Spleen (tissue), 11 donors: ENCODE measurements around the gene DNAH12. TPM values are rescaled to one million over a fixed set of nuclear protein-coding genes. Genes with fewer than 3 reads are reported as not detected.

Experiments
- DNase-seq: peaks from one replicate; pipeline ENCODE4 v3.0.0-alpha.2; 2020
- H3K27ac ChIP-seq, 8 donors: fragments of 200-600 bp; sonication (generic) in 7 of 8; 1 replicate in 4 of 8; 2 replicates in 4 of 8; pipeline versions ENCODE4 v1.5.0 to v1.8.0; 2016 to 2021; ENCODE audit warnings: inconsistent platforms in 4 of 8, mild to moderate bottlenecking in 4 of 8, moderate library complexity in 1 of 8
- H3K27me3 ChIP-seq, 7 donors: fragments of 200-600 bp; sonication (generic) in 6 of 7; replicated peaks in 1 of 7; 1 replicate in 4 of 7; 2 replicates in 3 of 7; pipeline versions ENCODE4 v1.5.0 to v1.8.0; 2016 to 2021; ENCODE audit warnings: inconsistent platforms in 3 of 7, mild to moderate bottlenecking in 1 of 7
- H3K36me3 ChIP-seq, 6 donors: fragments of 200-600 bp; sonication (generic) in 5 of 6; 1 replicate in 4 of 6; 2 replicates in 2 of 6; pipeline versions ENCODE4 v1.5.0 to v1.8.0; 2016 to 2021; ENCODE audit warnings: inconsistent platforms in 2 of 6
- H3K4me1 ChIP-seq, 6 donors: fragments of 200-600 bp; sonication (generic) in 5 of 6; 1 replicate in 3 of 6; 2 replicates in 3 of 6; pipeline versions ENCODE4 v1.5.0 to v1.8.0; 2016 to 2021; ENCODE audit warnings: inconsistent platforms in 3 of 6
- H3K4me3 ChIP-seq, 8 donors: fragments of 200-600 bp; sonication (generic) in 7 of 8; 1 replicate in 4 of 8; 2 replicates in 4 of 8; pipeline versions ENCODE4 v1.5.0 to v1.8.0; 2016 to 2021; ENCODE audit warnings: inconsistent platforms in 4 of 8, mild to moderate bottlenecking in 4 of 8, moderate library complexity in 2 of 8
- H3K9me3 ChIP-seq, 8 donors: fragments of 200-600 bp; sonication (generic) in 7 of 8; 1 replicate in 4 of 8; 2 replicates in 4 of 8; pipeline versions ENCODE4 v1.5.0 to v1.8.0; 2016 to 2021; ENCODE audit warnings: inconsistent platforms in 4 of 8
- POLR2A ChIP-seq, 3 donors: fragments of 450-650 bp; IDR thresholded peaks; one replicate each; pipeline ENCODE4 v1.5.1; 2017; ENCODE audit warnings: antibody characterized with exemption in 3 of 3, mild to moderate bottlenecking in 1 of 3
- POLR2AphosphoS5 ChIP-seq, 3 donors: sonication (generic); formaldehyde crosslinking; IDR thresholded peaks; one replicate each; pipeline ENCODE4 v1.5.1; 2017; ENCODE audit warnings: antibody characterized with exemption in 3 of 3
- WGBS, 5 donors: extraction: QIAGEN DNeasy Blood & Tissue Kit in 3 of 5; methylation state at CpG; one replicate each; pipeline versions ENCODE4 v1.1.5 to v1.1.7; 2013 to 2018; 5-methylcytosine and 5-hydroxymethylcytosine counted together
- intact Hi-C: fragments of 100-400 bp; cut with DNase I; formaldehyde crosslinking; loops from one replicate; pipeline ENCODE4 v1.15.0; 2023; ENCODE audit warnings: low total_unique reads
- polyA plus RNA-seq, 3 donors: library from polyadenylated mRNA; stranded (reverse); fragments of 200-250 nt; gene quantifications; one replicate each; pipeline ENCODE4 v1.2.1, GENCODE V29; 2013
- small RNA-seq, 4 donors: library from RNA; depleted of rRNA; stranded (forward); fragments of <200 nt; gene quantifications; one replicate each; pipeline ENCODE3, GENCODE V24; 2016
- total RNA-seq, 7 donors: library from RNA; depleted of rRNA in 3 of 7; stranded (reverse); fragments of >200 nt in 3 of 7; fragmentation: NEBNext Ultra II Directional in 4 of 7; extraction: Animal tissue kit (Norgen Biotek cat#: 25700) in 4 of 7; gene quantifications; one replicate each; pipeline versions ENCODE4 v1.1.0 to v1.2.1, GENCODE V29; 2016 to 2021
- TF ChIP-seq, protein P1 (sequence below), 11 experiments: fragments of 200-600 bp in 7 of 11; fragments of 450-650 bp in 4 of 11; sonication (generic) in 4 of 11; IDR thresholded peaks in 8 of 11; conservative IDR thresholded peaks in 3 of 11; 1 replicate in 7 of 11; 2 replicates in 4 of 11; pipeline versions ENCODE4 v1.4.0 to v1.8.0; 2016 to 2021; ENCODE audit warnings: antibody characterized with exemption in 11 of 11, inconsistent platforms in 4 of 11, mild to moderate bottlenecking in 1 of 11
- donor health status: healthy with polysubstance abuse.
- donor health status: DM: no; HTN: no; CAD: no; lungs with moderate emphysema.
- donor health status: DM: no; HTN: no; CAD: no.
- donor health status: Bipolar disorder and iron deficiency.
- donor health status: healthy.
- donor health status: DM: no; HTN: no; CAD: no.
- donor health status: DM: yes; HTN: yes; CAD: no.

Gene DNAH12
- total and polyA plus RNA-seq, 10 donors, result 0.09 to 0.39 (median 0.20) TPM; not detected in 2

DNA sequence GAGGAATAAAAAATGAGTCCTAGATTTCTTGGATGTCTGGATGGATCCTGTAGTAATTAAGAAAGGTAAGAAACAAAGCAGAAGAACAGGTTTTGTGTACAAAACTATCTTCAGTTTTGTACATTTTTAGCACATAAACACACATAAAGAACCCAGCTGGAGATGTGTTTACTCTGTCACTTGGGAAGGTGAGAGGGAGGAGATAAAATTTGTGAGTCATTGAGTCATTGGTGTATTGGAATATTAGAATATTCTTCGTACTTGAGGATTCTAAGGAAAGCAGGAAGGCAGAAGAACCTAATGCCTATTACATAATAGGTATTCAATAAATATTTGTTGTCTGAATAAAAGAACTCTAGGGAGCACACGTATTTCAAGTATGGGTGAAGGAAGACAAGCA, 299.2 kb downstream of the DNAH12 start:
- DNase-seq, result no peak
- peaks cover 3 to 100% (median 83%) of the 10 kb centered on the region in 6 donors for H3K36me3 ChIP-seq
- 88 to 94% (median 92%) methylated on average over 2 of the region's 2 CpGs for WGBS, 5 donors
- no peak overlapping the region for H3K4me3 ChIP-seq
- H3K27me3 ChIP-seq, result no peaks in the 10 kb centered on the region
- H3K4me1 ChIP-seq, result no peaks in the 10 kb centered on the region
- H3K9me3 ChIP-seq, result no peaks in the 10 kb centered on the region
- no peak overlapping the region for H3K27ac ChIP-seq
- intact Hi-C loops, result no loop called here
- no peak for TF ChIP-seq POLR2A (IDR thresholded peaks at IDR 0.05)
- TF ChIP-seq POLR2AphosphoS5 (IDR thresholded peaks at IDR 0.05), result no peak
- TF ChIP-seq, protein P1, sequence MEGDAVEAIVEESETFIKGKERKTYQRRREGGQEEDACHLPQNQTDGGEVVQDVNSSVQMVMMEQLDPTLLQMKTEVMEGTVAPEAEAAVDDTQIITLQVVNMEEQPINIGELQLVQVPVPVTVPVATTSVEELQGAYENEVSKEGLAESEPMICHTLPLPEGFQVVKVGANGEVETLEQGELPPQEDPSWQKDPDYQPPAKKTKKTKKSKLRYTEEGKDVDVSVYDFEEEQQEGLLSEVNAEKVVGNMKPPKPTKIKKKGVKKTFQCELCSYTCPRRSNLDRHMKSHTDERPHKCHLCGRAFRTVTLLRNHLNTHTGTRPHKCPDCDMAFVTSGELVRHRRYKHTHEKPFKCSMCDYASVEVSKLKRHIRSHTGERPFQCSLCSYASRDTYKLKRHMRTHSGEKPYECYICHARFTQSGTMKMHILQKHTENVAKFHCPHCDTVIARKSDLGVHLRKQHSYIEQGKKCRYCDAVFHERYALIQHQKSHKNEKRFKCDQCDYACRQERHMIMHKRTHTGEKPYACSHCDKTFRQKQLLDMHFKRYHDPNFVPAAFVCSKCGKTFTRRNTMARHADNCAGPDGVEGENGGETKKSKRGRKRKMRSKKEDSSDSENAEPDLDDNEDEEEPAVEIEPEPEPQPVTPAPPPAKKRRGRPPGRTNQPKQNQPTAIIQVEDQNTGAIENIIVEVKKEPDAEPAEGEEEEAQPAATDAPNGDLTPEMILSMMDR (IDR thresholded peaks at IDR 0.05 in 8 of 11, conservative IDR thresholded peaks at IDR 0.05 in 3 of 11), result no peak

Small RNA genes lying within 50 kb of the gene (small RNA-seq; reads per million reads assigned to genes)
- gene RF00019 (0 reads per million in 4 donors), gene RNU6-108P (0 reads per million in 4 donors), gene RNU6-1181P (0 reads per million in 4 donors), gene RNU6-483P (0 reads per million in 4 donors)

Other genes starting within 250 kb of the DNAH12 start
- gene PDE12, start 11.9 kb upstream of the DNAH12 start, total RNA-seq, result 10 to 100 TPM; 16.7 to 23.9 (median 19.5) TPM
- gene PDE12, start 11.9 kb upstream of the DNAH12 start, polyA plus RNA-seq, result 1 to 10 TPM; 2.2 to 4.3 (median 3.0) TPM
- gene ARF4, start 53.0 kb upstream of the DNAH12 start, total RNA-seq, result 10 to 100 TPM; 68.1 to 88.7 (median 75.0) TPM
- gene ARF4, start 53.0 kb upstream of the DNAH12 start, polyA plus RNA-seq, result 10 to 100 TPM; 41.1 to 77.3 (median 77.2) TPM
- gene DENND6A, start 148.7 kb upstream of the DNAH12 start, total RNA-seq, result 10 to 100 TPM; 28.2 to 92.1 (median 39.8) TPM
- 10 to 100 TPM in 1 of 3 donors, 1 to 10 TPM in 2; 8.9 to 11.9 (median 9.6) TPM for gene DENND6A, start 148.7 kb upstream of the DNAH12 start, polyA plus RNA-seq
- 10 to 100 TPM; 50.8 to 77.3 (median 70.4) TPM for gene SLMAP, start 212.0 kb upstream of the DNAH12 start, total RNA-seq
- gene SLMAP, start 212.0 kb upstream of the DNAH12 start, polyA plus RNA-seq, result 10 to 100 TPM in 2 of 3 donors, 1 to 10 TPM in 1; 7.8 to 12.7 (median 10.5) TPM